Activated naive CD4-positive, alpha-beta T cell treated with anti-CD3 and anti-CD28 coated beads, Interleukin-2, amount 10 ng/mL, durations not matched to agents 7 days and 5 days (primary cell): ENCODE measurements around the gene TDRD12.
"Not testable (repeated sequence)": the region's sequence is repeated elsewhere in the genome, so short reads cannot be mapped to it uniquely, and the experiment has no call there.

Experiments
- CTCF ChIA-PET: fragments of 350-600 bp; sonication (Branson Sonifier 250); formaldehyde crosslinking; loops from one replicate; lab custom pipeline; 2021; ENCODE audit warnings: antibody characterized with exemption; lab: Charles Lee
- DNase-seq: peaks from one replicate; pipeline ENCODE4 v3.0.0-alpha.2; 2020
- H3K27ac Mint-ChIP-seq: one replicate; pipeline ENCODE4 v1.8.0; 2021; ENCODE audit warnings: mild to moderate bottlenecking, moderate library complexity, mixed read lengths
- H3K27me3 Mint-ChIP-seq: one replicate; pipeline ENCODE4 v1.8.0; 2021; ENCODE audit warnings: mild to moderate bottlenecking, mixed read lengths
- H3K36me3 Mint-ChIP-seq: one replicate; pipeline ENCODE4 v1.8.0; 2021; ENCODE audit warnings: mixed read lengths
- H3K4me1 Mint-ChIP-seq: one replicate; pipeline ENCODE4 v1.8.0; 2021; ENCODE audit warnings: mixed read lengths
- H3K4me3 Mint-ChIP-seq: one replicate; pipeline ENCODE4 v1.8.0; 2021; ENCODE audit warnings: mild to moderate bottlenecking, moderate library complexity, mixed read lengths
- H3K9me3 Mint-ChIP-seq: one replicate; pipeline ENCODE4 v1.8.0; 2021; ENCODE audit warnings: mixed read lengths

TDRD12 gene

GRCh38 chr19:32829345-32829896, 109.9 kb downstream of the TDRD12 start:
- Mint-ChIP-seq H3K27me3 (peaks cover 28% of the 10 kb centered on the region), H3K4me1 (peaks cover 11% of the 10 kb centered on the region), H3K4me3 (no peak overlapping the region), H3K36me3 (no peaks in the 10 kb centered on the region), H3K9me3 (no peaks in the 10 kb centered on the region), H3K27ac (no peak overlapping the region)
- DNase-seq, result no peak
- CTCF ChIA-PET, result no interaction called here

GRCh38 chr19:32830231-32831014, 110.9 kb downstream of the TDRD12 start:
- CTCF ChIA-PET, result no interaction called here
- no peak for DNase-seq
- no peaks in the 10 kb centered on the region for H3K36me3 Mint-ChIP-seq
- no peak overlapping the region for H3K27ac Mint-ChIP-seq
- peaks cover 20% of the 10 kb centered on the region for H3K27me3 Mint-ChIP-seq
- peaks cover 11% of the 10 kb centered on the region for H3K4me1 Mint-ChIP-seq
- no peak overlapping the region for H3K4me3 Mint-ChIP-seq
- H3K9me3 Mint-ChIP-seq, result no peaks in the 10 kb centered on the region

- peaks cover 15% of the 10 kb centered on the region for H3K27me3 Mint-ChIP-seq
- H3K4me3 Mint-ChIP-seq, result no peak overlapping the region
- CTCF ChIA-PET, result no interaction called here
- no peaks in the 10 kb centered on the region for H3K36me3 Mint-ChIP-seq
- no peak for DNase-seq
- no peaks in the 10 kb centered on the region for H3K9me3 Mint-ChIP-seq
- H3K27ac Mint-ChIP-seq, result no peak overlapping the region
- H3K4me1 Mint-ChIP-seq, result peaks cover 11% of the 10 kb centered on the region
Measured at GRCh38 chr19:32831611-32832010, 112.0 kb downstream of the TDRD12 start.

GRCh38 chr19:32832094-32832493, 112.5 kb downstream of the TDRD12 start:
- Mint-ChIP-seq H3K4me1 (peaks cover 11% of the 10 kb centered on the region), H3K27me3 (peaks cover 15% of the 10 kb centered on the region)
- CTCF ChIA-PET, DNase-seq, H3K4me3 Mint-ChIP-seq, H3K27ac Mint-ChIP-seq, H3K9me3 Mint-ChIP-seq, H3K36me3 Mint-ChIP-seq: not testable (repeated sequence)

GRCh38 chr19:32832825-32833224, 113.3 kb downstream of the TDRD12 start:
- DNase-seq, H3K4me3 Mint-ChIP-seq, H3K27me3 Mint-ChIP-seq, H3K27ac Mint-ChIP-seq, H3K36me3 Mint-ChIP-seq, H3K9me3 Mint-ChIP-seq, CTCF ChIA-PET: not testable (repeated sequence)
- H3K4me1 Mint-ChIP-seq, result peaks cover 11% of the 10 kb centered on the region

- H3K9me3 Mint-ChIP-seq, DNase-seq, H3K4me3 Mint-ChIP-seq, H3K4me1 Mint-ChIP-seq, H3K27ac Mint-ChIP-seq, H3K27me3 Mint-ChIP-seq, H3K36me3 Mint-ChIP-seq: not testable (repeated sequence)
- CTCF ChIA-PET, result interaction anchor here (0.7 kb wide), 1 partner anchor 104 kb away, joined by 3 read pairs; no protein-coding TSS in a partner anchor
Measured at GRCh38 chr19:32833388-32833787, 113.8 kb downstream of the TDRD12 start.

GRCh38 chr19:32837531-32837930, 118.0 kb downstream of the TDRD12 start:
- Mint-ChIP-seq H3K27me3 (peaks cover 8% of the 10 kb centered on the region), H3K4me3 (no peak overlapping the region), H3K27ac (no peak overlapping the region), H3K4me1 (no peaks in the 10 kb centered on the region), H3K9me3 (peaks cover 14% of the 10 kb centered on the region), H3K36me3 (no peaks in the 10 kb centered on the region)
- no peak for DNase-seq
- CTCF ChIA-PET, result no interaction called here

GRCh38 chr19:32842061-32842460, 122.5 kb downstream of the TDRD12 start:
- DNase-seq, result no peak
- no peak overlapping the region for H3K4me3 Mint-ChIP-seq
- peaks cover 8% of the 10 kb centered on the region for H3K27me3 Mint-ChIP-seq
- H3K4me1 Mint-ChIP-seq, result peaks cover 2% of the 10 kb centered on the region
- CTCF ChIA-PET, result no interaction called here
- no peak overlapping the region for H3K27ac Mint-ChIP-seq
- H3K9me3 Mint-ChIP-seq, result peaks cover 14% of the 10 kb centered on the region
- H3K36me3 Mint-ChIP-seq, result no peaks in the 10 kb centered on the region

DNA sequence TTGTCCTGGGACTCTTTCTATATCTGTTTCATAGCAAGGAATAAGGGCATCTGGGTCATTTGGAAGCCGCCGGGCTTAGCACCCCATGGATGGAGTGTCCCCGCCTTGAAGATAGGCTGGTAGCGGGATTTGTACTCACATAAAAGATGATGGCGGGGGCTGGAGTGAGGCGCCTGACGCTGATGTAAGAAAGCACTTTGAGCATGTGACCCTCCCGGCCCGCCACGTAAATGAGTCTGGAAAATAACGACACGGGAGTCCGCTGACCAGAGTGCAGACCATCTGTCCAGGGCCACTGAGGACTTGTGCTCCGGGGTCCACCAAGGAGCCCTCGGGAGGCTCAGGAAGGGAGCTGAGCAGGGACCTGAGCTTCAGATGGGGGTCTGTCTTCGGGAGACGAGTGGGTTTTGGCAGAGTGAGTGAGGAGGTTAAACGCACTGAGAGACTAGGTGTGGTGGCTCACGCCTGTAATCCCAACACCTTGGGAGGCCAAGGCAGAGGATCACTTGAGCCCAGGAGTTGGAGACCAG, 124.2 kb downstream of the TDRD12 start:
- H3K4me3 Mint-ChIP-seq, result no peak overlapping the region
- CTCF ChIA-PET, result no interaction called here
- H3K27me3 Mint-ChIP-seq, result peaks cover 8% of the 10 kb centered on the region
- H3K9me3 Mint-ChIP-seq, result peaks cover 14% of the 10 kb centered on the region
- peaks cover 2% of the 10 kb centered on the region for H3K4me1 Mint-ChIP-seq
- DNase-seq, result no peak
- H3K27ac Mint-ChIP-seq, result no peak overlapping the region
- H3K36me3 Mint-ChIP-seq, result no peaks in the 10 kb centered on the region

- DNase-seq, H3K36me3 Mint-ChIP-seq, H3K27ac Mint-ChIP-seq, H3K9me3 Mint-ChIP-seq, H3K27me3 Mint-ChIP-seq, H3K4me3 Mint-ChIP-seq, H3K4me1 Mint-ChIP-seq, CTCF ChIA-PET: not testable (repeated sequence)
Measured at GRCh38 chr19:32848035-32848434, 128.5 kb downstream of the TDRD12 start.

GRCh38 chr19:32852216-32852615, 132.6 kb downstream of the TDRD12 start:
- no peaks in the 10 kb centered on the region for H3K27me3 Mint-ChIP-seq
- no peaks in the 10 kb centered on the region for H3K9me3 Mint-ChIP-seq
- no peaks in the 10 kb centered on the region for H3K36me3 Mint-ChIP-seq
- no peak overlapping the region for H3K4me3 Mint-ChIP-seq
- no peaks in the 10 kb centered on the region for H3K4me1 Mint-ChIP-seq
- CTCF ChIA-PET, result no interaction called here
- DNase-seq, result no peak
- H3K27ac Mint-ChIP-seq, result no peak overlapping the region

GRCh38 chr19:32856818-32857217, 137.3 kb downstream of the TDRD12 start:
- H3K4me1 Mint-ChIP-seq, H3K36me3 Mint-ChIP-seq, DNase-seq, H3K27me3 Mint-ChIP-seq, H3K9me3 Mint-ChIP-seq, CTCF ChIA-PET, H3K4me3 Mint-ChIP-seq, H3K27ac Mint-ChIP-seq: not testable (repeated sequence)

- no peaks in the 10 kb centered on the region for H3K4me1 Mint-ChIP-seq
- CTCF ChIA-PET, result no interaction called here
- no peaks in the 10 kb centered on the region for H3K9me3 Mint-ChIP-seq
- DNase-seq, result no peak
- no peaks in the 10 kb centered on the region for H3K27me3 Mint-ChIP-seq
- no peak overlapping the region for H3K27ac Mint-ChIP-seq
- no peaks in the 10 kb centered on the region for H3K36me3 Mint-ChIP-seq
- H3K4me3 Mint-ChIP-seq, result no peak overlapping the region
Measured at GRCh38 chr19:32857584-32857983, 138.0 kb downstream of the TDRD12 start.

- Mint-ChIP-seq H3K27ac (no peak overlapping the region), H3K4me3 (no peak overlapping the region), H3K9me3 (no peaks in the 10 kb centered on the region), H3K4me1 (no peaks in the 10 kb centered on the region), H3K27me3 (no peaks in the 10 kb centered on the region), H3K36me3 (no peaks in the 10 kb centered on the region)
- DNase-seq, result no peak
- CTCF ChIA-PET, result no interaction called here
Measured at GRCh38 chr19:32858155-32858554, 138.6 kb downstream of the TDRD12 start.

- Mint-ChIP-seq H3K36me3 (no peaks in the 10 kb centered on the region), H3K4me1 (no peaks in the 10 kb centered on the region), H3K9me3 (no peaks in the 10 kb centered on the region), H3K27me3 (no peaks in the 10 kb centered on the region), H3K4me3 (no peak overlapping the region), H3K27ac (no peak overlapping the region)
- no peak for DNase-seq
- CTCF ChIA-PET, result no interaction called here
Measured at GRCh38 chr19:32858559-32858958, 139.0 kb downstream of the TDRD12 start.
